ENCODE measurements around the gene PDZRN4. TPM values are rescaled to one million over a fixed set of nuclear protein-coding genes. Genes with fewer than 3 reads are reported as not detected.
A peak's percentile ranks its signal among the peaks of the same experiment; 100 is the strongest.

Gene PDZRN4
- total RNA-seq, 2 donors from 2014 or later, result 0.52 to 0.99 TPM

DNA sequence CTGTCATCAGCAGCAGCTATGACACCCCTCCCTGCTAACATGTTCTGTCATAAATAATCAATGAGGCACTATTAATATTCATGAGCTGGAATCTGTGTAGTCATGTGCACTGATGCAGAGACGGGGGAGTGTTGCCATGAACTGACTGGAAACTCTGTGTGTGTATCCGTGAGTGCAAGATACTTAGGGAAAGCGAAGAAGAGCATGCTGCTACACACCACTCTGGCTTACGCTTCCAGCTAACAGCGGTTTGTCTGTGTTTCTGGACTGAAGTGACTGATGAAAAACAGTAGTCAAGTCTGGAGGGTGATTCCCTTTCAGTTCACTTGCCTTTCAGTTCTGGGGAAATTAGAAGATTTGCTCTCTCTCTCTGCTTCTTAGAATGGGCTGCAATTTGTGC, 249.4 kb downstream of the PDZRN4 start:
- Histone ChIP-seq H3K4me3 (no peak overlapping the region), H3K36me3 (replicated peaks in 1 of 2; ENCODE audit: insufficient read depth in 1 of 2, low read depth in 2 of 2) (no peaks in the 10 kb centered on the region), H3K4me1 (peaks cover 5% of the 10 kb centered on the region), H3K27ac (no peak overlapping the region), H3K9me3 (no peaks in the 10 kb centered on the region), H3K27me3 (no peaks in the 10 kb centered on the region)
- TF ChIP-seq, protein P1, sequence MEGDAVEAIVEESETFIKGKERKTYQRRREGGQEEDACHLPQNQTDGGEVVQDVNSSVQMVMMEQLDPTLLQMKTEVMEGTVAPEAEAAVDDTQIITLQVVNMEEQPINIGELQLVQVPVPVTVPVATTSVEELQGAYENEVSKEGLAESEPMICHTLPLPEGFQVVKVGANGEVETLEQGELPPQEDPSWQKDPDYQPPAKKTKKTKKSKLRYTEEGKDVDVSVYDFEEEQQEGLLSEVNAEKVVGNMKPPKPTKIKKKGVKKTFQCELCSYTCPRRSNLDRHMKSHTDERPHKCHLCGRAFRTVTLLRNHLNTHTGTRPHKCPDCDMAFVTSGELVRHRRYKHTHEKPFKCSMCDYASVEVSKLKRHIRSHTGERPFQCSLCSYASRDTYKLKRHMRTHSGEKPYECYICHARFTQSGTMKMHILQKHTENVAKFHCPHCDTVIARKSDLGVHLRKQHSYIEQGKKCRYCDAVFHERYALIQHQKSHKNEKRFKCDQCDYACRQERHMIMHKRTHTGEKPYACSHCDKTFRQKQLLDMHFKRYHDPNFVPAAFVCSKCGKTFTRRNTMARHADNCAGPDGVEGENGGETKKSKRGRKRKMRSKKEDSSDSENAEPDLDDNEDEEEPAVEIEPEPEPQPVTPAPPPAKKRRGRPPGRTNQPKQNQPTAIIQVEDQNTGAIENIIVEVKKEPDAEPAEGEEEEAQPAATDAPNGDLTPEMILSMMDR (IDR thresholded peaks at IDR 0.05), result no peak
- no peak for TF ChIP-seq POLR2A (IDR thresholded peaks at IDR 0.05)
- intact Hi-C loops (cut with DNase I), result no loop called here
- no peak for DNase-seq
- no peak for ATAC-seq
- 64 to 74% methylated on average over 5 of the region's 5 CpGs for whole genome bisulfite sequencing, 2 donors

GRCh38 chr12:41438854-41439541, 250.9 kb downstream of the PDZRN4 start:
- Histone ChIP-seq H3K27ac (no peak overlapping the region), H3K9me3 (no peaks in the 10 kb centered on the region), H3K4me3 (no peak overlapping the region), H3K36me3 (replicated peaks in 1 of 2; ENCODE audit: insufficient read depth in 1 of 2, low read depth in 2 of 2) (no peaks in the 10 kb centered on the region), H3K27me3 (no peaks in the 10 kb centered on the region), H3K4me1 (peaks cover 5% of the 10 kb centered on the region)
- TF ChIP-seq, protein P1 (IDR thresholded peaks at IDR 0.05), result no peak
- no peak for TF ChIP-seq POLR2A (IDR thresholded peaks at IDR 0.05)
- intact Hi-C loops (cut with DNase I), result no loop called here
- WGBS, 2 donors, result 56 to 64% methylated on average over 3 of the region's 3 CpGs
- no peak for ATAC-seq
- DNase-seq, result no peak

DNA sequence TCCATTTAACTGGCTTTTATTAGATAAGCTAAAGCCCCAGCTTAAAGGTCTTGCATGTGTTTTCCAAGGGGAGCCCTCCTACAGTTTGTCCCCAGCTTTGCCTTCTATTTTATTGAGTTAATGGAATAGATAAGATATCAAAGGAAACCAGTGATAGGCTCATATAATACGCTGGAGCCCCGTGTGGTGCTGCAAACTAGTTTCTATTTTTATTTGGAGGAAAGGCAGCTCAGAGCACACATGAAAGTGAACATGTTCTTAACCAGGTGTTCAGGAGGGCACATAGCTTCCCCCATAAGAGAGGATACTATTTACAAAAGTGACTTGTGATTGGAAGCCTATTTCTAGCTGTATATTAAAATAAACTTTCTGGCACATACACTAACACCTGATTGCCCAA, 251.7 kb downstream of the PDZRN4 start:
- intact Hi-C loops (cut with DNase I), result no loop called here
- H3K27ac ChIP-seq, result no peak overlapping the region
- no peaks in the 10 kb centered on the region for H3K9me3 ChIP-seq
- WGBS, 2 donors, result 14 to 15% methylated on average over 2 of the region's 2 CpGs
- no peak overlapping the region for H3K4me3 ChIP-seq
- H3K27me3 ChIP-seq, result no peaks in the 10 kb centered on the region
- TF ChIP-seq POLR2A (IDR thresholded peaks at IDR 0.05), result no peak
- TF ChIP-seq, protein P1 (IDR thresholded peaks at IDR 0.05), result no peak
- no peaks in the 10 kb centered on the region for H3K36me3 ChIP-seq (replicated peaks in 1 of 2; ENCODE audit: insufficient read depth in 1 of 2, low read depth in 2 of 2)
- ATAC-seq (no peak), DNase-seq (no peak)
- peaks cover 5% of the 10 kb centered on the region for H3K4me1 ChIP-seq

GRCh38 chr12:41441180-41441579, 253.1 kb downstream of the PDZRN4 start:
- H3K36me3 ChIP-seq (replicated peaks in 1 of 2; ENCODE audit: insufficient read depth in 1 of 2, low read depth in 2 of 2), result no peaks in the 10 kb centered on the region
- H3K27me3 ChIP-seq, result no peaks in the 10 kb centered on the region
- H3K9me3 ChIP-seq, result no peaks in the 10 kb centered on the region
- no peak for TF ChIP-seq POLR2A (IDR thresholded peaks at IDR 0.05)
- TF ChIP-seq, protein P1 (IDR thresholded peaks at IDR 0.05), result no peak
- no peak overlapping the region for H3K4me3 ChIP-seq
- DNase-seq (no peak), ATAC-seq (peak; percentile 24)
- H3K4me1 ChIP-seq, result peaks cover 5% of the 10 kb centered on the region
- no peak overlapping the region for H3K27ac ChIP-seq
- intact Hi-C loops (cut with DNase I), result no loop called here

GRCh38 chr12:41442896-41443295, 254.8 kb downstream of the PDZRN4 start:
- H3K27ac ChIP-seq, result no peak overlapping the region
- peaks cover 5% of the 10 kb centered on the region for H3K4me1 ChIP-seq
- no peak overlapping the region for H3K4me3 ChIP-seq
- DNase-seq, result no peak
- H3K36me3 ChIP-seq (replicated peaks in 1 of 2; ENCODE audit: insufficient read depth in 1 of 2, low read depth in 2 of 2), result no peaks in the 10 kb centered on the region
- no peaks in the 10 kb centered on the region for H3K9me3 ChIP-seq
- no peak for TF ChIP-seq POLR2A (IDR thresholded peaks at IDR 0.05)
- TF ChIP-seq, protein P1 (IDR thresholded peaks at IDR 0.05), result no peak
- intact Hi-C loops (cut with DNase I), result no loop called here
- no peaks in the 10 kb centered on the region for H3K27me3 ChIP-seq
- ATAC-seq, result no peak
